HG03460 (cell line): ENCODE results near the gene RARS1.

Experiments used
- ATAC-seq: cut with Tn5 transposase; IDR thresholded peaks from one replicate; pipeline ENCODE4 v1.9.1; 2021; ENCODE audit not compliant: unreplicated experiment

The RARS1 gene

DNA sequence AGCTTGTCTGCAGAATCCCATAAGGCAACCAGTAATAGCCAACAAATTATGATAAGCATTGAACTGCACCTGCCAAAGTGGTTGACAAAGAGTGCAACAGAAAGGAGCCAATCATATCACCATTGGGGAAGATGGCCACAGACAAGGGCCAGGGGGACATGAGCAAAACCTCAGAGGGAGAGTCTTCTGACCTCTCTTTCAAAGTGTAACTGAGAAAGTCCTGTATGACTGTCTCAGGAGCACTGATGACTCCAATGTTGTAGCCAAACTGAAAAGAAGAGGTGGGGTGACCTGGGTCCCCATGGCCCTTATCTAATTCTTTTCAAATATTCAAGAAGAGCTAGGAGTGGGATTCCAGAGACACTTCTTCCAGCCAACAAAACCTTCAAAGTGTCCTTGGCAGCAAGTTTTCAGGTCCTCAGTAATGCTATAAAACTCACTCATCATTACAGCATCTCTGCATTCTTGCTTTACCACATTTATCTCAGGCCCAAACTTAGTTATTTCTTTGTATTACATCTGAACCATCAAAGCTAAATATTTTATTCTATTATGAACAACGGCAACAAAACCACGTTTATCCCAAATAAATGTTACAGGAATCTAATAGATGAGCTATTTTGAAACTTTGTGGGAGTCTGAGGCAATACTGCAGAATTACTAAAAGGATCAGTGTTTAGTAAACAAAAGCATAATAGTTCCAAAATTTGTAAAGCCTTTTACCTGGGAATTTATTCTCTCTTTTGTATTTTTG is 67.3 kb downstream of the RARS1 start:
- ATAC-seq: no peak

- ATAC-seq: no peak
Measured at GRCh38 chr5:168557389-168557788, 71.1 kb downstream of the RARS1 start.

DNA sequence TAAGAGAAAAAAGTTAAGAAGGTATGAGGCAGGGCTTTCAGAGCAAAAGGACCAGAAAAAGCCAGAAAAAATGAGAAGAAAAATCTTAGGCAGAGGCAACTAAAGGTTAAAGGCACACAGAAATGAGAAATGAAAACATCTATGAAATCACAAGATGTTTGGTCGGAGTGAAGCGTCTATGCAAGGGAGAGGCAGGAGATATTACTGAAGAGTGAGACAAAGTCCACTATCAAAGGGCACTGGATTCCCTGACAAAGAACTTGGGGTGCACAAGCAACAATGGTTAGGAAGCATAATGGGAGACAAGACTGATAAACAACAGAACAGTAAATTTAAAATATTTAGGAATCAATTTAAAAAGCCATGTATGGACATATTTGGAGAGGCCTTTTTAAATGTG is 76.0 kb downstream of the RARS1 start:
- no peak for ATAC-seq

DNA sequence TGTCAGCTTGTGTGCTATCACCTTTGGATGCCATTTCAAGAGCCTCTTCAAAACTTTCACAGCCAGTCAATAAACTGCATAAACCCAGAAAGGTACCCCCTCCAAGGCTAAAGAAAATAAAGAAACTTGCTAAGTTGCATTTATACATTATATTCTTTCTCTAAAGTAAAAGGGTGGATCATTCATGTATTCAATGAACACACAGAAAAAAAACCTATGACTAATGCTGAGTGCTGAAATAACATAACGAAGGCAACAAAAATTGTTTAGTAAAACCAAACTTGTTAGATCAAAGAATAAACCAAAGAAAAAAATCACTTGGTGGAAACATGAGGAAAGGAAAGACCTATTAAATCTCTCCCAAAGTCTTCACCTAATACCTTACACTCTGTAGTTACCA is 77.7 kb downstream of the RARS1 start:
- ATAC-seq: no peak

GRCh38 chr5:168568738-168569137 is 82.5 kb downstream of the RARS1 start:
- ATAC-seq: no peak
